ENCODE data around the gene SUGCT. TPM values are rescaled to one million over a fixed set of nuclear protein-coding genes. Genes with fewer than 3 reads are reported as not detected.

SUGCT gene
- total and polyA plus RNA-seq, 9 of the 15 experiments (the other 6 are each of a cell fraction or from before 2014, with no cell fraction given) = 0.58 to 2.5 (median 1.4) TPM

- Histone ChIP-seq H3K4me2 (ENCODE audit: insufficient read depth, low read length) (no peak overlapping the region), H4K20me1 (replicated peaks; ENCODE audit: control insufficient read depth, insufficient read depth, low read length) (no peaks in the 10 kb centered on the region), H3K27me3 (ENCODE audit: control insufficient read depth in 2 of 2, insufficient read depth in 2 of 2, low read length in 2 of 2) (no peaks in the 10 kb centered on the region), H3K36me3 (ENCODE audit: control insufficient read depth, insufficient read depth, low read length) (no peaks in the 10 kb centered on the region), H3K9me1 (ENCODE audit: control insufficient read depth, insufficient read depth, low read length) (no peaks in the 10 kb centered on the region), H3K9me3 (replicated peaks; ENCODE audit: control insufficient read depth, insufficient read depth, low read depth, low read length) (no peaks in the 10 kb centered on the region), H3K9ac (ENCODE audit: insufficient read depth in 1 of 2, low read depth in 2 of 2, low read length in 2 of 2) (no peak overlapping the region), H3K4me1 (replicated peaks in 1 of 2; ENCODE audit: control insufficient read depth in 2 of 2, insufficient read depth in 2 of 2, low read length in 2 of 2) (no peaks in the 10 kb centered on the region), H3K79me2 (ENCODE audit: control insufficient read depth, insufficient read depth, low read length) (no peaks in the 10 kb centered on the region), H3K4me3 (no peak overlapping the region), H3K27ac (ENCODE audit: extremely low read depth, low read depth, low read length) (no peak overlapping the region), H2AFZ (ENCODE audit: low read depth, low read length) (no peak overlapping the region)
- ChIA-PET CTCF (ENCODE audit: low intra/inter-chr PET ratio) (no interaction called here), POLR2A (no interaction called here)
- in situ Hi-C loops (cut with MboI) = loop anchor here (10.0 kb wide), 1 partner anchor 749 kb away; no protein-coding TSS in a partner anchor
- BruUV-seq (replicated peaks) = no TSS peak
- intact Hi-C loops (cut with micrococcal nuclease) = no loop called here
- WGBS (ENCODE audit: insufficient coverage, low coverage, missing lambda C conversion rate) = 3% methylated on average over 3 of the region's 3 CpGs
- ATAC-seq (no peak), FAIRE-seq (no peak), DNase-seq (ENCODE audit: extremely low read depth in 1 of 4, low spot score in 3 of 4) (no peak)
- TF ChIP-seq ESRRB (CRISPR knock-in tag; IDR thresholded peaks at IDR 0.05; ENCODE audit: borderline replicate concordance) (no peak), SNRNP70 (optimal IDR thresholded peaks at IDR 0.05; ENCODE audit: low read depth, low read length) (no peak), NCOA1 (IDR thresholded peaks at IDR 0.05; ENCODE audit: low read depth) (no peak), NBN (IDR thresholded peaks at IDR 0.05; ENCODE audit: low read depth) (no peak), HIVEP1 (CRISPR knock-in tag; IDR thresholded peaks at IDR 0.05) (no peak), ZNF184 (CRISPR knock-in tag; IDR thresholded peaks at IDR 0.05) (no peak), SUPT5H (IDR thresholded peaks at IDR 0.05) (no peak), HDAC6 (IDR thresholded peaks at IDR 0.05; ENCODE audit: low read depth, low read length) (no peak), ZNF316 (IDR thresholded peaks at IDR 0.05) (no peak), ZNF239 (CRISPR knock-in tag; IDR thresholded peaks at IDR 0.05) (no peak), HDAC3 (IDR thresholded peaks at IDR 0.05; ENCODE audit: borderline replicate concordance, partially characterized antibody) (no peak)
- TF ChIP-seq, protein P1, sequence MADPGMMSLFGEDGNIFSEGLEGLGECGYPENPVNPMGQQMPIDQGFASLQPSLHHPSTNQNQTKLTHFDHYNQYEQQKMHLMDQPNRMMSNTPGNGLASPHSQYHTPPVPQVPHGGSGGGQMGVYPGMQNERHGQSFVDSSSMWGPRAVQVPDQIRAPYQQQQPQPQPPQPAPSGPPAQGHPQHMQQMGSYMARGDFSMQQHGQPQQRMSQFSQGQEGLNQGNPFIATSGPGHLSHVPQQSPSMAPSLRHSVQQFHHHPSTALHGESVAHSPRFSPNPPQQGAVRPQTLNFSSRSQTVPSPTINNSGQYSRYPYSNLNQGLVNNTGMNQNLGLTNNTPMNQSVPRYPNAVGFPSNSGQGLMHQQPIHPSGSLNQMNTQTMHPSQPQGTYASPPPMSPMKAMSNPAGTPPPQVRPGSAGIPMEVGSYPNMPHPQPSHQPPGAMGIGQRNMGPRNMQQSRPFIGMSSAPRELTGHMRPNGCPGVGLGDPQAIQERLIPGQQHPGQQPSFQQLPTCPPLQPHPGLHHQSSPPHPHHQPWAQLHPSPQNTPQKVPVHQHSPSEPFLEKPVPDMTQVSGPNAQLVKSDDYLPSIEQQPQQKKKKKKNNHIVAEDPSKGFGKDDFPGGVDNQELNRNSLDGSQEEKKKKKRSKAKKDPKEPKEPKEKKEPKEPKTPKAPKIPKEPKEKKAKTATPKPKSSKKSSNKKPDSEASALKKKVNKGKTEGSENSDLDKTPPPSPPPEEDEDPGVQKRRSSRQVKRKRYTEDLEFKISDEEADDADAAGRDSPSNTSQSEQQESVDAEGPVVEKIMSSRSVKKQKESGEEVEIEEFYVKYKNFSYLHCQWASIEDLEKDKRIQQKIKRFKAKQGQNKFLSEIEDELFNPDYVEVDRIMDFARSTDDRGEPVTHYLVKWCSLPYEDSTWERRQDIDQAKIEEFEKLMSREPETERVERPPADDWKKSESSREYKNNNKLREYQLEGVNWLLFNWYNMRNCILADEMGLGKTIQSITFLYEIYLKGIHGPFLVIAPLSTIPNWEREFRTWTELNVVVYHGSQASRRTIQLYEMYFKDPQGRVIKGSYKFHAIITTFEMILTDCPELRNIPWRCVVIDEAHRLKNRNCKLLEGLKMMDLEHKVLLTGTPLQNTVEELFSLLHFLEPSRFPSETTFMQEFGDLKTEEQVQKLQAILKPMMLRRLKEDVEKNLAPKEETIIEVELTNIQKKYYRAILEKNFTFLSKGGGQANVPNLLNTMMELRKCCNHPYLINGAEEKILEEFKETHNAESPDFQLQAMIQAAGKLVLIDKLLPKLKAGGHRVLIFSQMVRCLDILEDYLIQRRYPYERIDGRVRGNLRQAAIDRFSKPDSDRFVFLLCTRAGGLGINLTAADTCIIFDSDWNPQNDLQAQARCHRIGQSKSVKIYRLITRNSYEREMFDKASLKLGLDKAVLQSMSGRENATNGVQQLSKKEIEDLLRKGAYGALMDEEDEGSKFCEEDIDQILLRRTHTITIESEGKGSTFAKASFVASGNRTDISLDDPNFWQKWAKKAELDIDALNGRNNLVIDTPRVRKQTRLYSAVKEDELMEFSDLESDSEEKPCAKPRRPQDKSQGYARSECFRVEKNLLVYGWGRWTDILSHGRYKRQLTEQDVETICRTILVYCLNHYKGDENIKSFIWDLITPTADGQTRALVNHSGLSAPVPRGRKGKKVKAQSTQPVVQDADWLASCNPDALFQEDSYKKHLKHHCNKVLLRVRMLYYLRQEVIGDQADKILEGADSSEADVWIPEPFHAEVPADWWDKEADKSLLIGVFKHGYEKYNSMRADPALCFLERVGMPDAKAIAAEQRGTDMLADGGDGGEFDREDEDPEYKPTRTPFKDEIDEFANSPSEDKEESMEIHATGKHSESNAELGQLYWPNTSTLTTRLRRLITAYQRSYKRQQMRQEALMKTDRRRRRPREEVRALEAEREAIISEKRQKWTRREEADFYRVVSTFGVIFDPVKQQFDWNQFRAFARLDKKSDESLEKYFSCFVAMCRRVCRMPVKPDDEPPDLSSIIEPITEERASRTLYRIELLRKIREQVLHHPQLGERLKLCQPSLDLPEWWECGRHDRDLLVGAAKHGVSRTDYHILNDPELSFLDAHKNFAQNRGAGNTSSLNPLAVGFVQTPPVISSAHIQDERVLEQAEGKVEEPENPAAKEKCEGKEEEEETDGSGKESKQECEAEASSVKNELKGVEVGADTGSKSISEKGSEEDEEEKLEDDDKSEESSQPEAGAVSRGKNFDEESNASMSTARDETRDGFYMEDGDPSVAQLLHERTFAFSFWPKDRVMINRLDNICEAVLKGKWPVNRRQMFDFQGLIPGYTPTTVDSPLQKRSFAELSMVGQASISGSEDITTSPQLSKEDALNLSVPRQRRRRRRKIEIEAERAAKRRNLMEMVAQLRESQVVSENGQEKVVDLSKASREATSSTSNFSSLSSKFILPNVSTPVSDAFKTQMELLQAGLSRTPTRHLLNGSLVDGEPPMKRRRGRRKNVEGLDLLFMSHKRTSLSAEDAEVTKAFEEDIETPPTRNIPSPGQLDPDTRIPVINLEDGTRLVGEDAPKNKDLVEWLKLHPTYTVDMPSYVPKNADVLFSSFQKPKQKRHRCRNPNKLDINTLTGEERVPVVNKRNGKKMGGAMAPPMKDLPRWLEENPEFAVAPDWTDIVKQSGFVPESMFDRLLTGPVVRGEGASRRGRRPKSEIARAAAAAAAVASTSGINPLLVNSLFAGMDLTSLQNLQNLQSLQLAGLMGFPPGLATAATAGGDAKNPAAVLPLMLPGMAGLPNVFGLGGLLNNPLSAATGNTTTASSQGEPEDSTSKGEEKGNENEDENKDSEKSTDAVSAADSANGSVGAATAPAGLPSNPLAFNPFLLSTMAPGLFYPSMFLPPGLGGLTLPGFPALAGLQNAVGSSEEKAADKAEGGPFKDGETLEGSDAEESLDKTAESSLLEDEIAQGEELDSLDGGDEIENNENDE (IDR thresholded peaks at IDR 0.05; ENCODE audit: low read depth, low read length) = no peak
- TF ChIP-seq, protein P2, sequence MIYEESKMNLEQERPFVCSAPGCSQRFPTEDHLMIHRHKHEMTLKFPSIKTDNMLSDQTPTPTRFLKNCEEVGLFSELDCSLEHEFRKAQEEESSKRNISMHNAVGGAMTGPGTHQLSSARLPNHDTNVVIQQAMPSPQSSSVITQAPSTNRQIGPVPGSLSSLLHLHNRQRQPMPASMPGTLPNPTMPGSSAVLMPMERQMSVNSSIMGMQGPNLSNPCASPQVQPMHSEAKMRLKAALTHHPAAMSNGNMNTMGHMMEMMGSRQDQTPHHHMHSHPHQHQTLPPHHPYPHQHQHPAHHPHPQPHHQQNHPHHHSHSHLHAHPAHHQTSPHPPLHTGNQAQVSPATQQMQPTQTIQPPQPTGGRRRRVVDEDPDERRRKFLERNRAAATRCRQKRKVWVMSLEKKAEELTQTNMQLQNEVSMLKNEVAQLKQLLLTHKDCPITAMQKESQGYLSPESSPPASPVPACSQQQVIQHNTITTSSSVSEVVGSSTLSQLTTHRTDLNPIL (CRISPR knock-in tag; IDR thresholded peaks at IDR 0.05) = no peak
These were observed 371.4 kb downstream of the SUGCT start for GRCh38 chr7:40506158-40506557.

All from K562 (cell line).